HG03558 (cell line): Measurements from ENCODE around the gene SLIT3.
"Not testable (repeated sequence)": the region's sequence is repeated elsewhere in the genome, so short reads cannot be mapped to it uniquely, and the experiment has no call there.

Experiments
- ATAC-seq: cut with Tn5 transposase; IDR thresholded peaks from one replicate; pipeline ENCODE4 v1.9.1; 2021; ENCODE audit warnings: moderate number of reproducible peaks; ENCODE audit not compliant: unreplicated experiment; ENCODE audit errors: extremely low read depth

SLIT3 gene

DNA sequence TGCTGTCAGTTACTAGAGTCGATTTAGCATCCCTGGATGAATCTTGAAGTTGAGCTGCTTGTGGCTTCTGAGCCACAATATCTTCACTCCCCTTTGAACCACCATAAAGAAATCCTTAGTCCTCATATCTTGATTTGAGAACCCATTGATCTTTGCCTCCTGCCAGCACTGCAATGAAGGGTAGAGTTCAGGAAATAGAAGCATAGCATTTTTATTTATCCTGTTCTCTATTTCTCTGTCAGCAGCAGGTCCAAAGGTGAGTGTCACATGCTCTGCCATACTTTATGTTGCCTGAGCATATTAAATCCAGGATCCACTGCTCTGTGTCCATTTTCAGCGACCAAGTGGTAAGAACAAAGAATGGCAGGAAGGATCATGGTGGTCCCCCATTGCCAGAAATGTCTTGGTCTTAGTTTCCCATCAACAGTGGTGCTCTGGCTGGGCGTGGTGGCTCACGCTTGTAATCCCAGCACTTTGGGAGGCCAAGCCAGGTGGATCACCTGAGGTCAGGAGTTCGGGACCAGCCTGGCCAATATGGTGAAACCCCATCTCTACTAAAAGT lies 641.6 kb downstream of the SLIT3 start:
- ATAC-seq: no peak

DNA sequence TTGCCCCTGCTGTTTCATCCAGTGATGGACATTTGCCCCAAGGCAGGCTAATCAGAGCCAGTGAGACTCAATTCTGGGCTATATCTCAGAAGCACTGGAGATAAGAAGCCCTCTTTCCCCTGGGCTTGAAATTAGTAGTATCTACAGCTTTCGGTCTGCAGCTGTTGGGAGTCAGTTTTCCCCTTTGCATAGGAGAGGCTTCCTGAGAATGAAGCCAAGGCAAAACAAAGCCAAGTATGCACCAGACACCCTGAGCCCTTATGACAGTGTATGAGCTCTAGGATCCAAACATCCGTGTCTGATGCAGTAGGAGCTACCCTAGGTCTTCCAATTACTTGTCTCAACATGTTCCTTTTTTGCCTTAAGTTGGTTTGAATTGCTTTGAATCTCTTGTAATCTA lies 642.5 kb downstream of the SLIT3 start:
- no peak for ATAC-seq

DNA sequence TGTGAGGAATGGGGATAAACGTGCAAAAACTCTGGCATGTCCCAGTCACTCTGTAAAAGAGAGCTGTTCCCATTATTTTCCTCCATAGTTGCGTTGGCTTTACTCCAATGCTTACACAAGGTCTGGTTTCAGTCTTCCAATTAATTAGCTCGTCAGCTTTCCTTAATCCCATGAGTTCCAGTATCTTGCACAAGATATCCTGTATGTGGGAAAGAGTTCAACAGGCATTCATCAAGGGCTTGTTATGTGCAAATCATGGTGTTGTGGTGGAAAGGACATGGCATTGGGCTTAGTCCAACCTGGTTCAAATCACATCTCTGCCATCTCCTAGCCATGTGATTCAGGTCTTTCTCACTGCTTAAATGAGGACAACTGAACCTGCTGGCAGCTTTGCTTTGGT lies 644.3 kb downstream of the SLIT3 start:
- ATAC-seq: no peak

DNA sequence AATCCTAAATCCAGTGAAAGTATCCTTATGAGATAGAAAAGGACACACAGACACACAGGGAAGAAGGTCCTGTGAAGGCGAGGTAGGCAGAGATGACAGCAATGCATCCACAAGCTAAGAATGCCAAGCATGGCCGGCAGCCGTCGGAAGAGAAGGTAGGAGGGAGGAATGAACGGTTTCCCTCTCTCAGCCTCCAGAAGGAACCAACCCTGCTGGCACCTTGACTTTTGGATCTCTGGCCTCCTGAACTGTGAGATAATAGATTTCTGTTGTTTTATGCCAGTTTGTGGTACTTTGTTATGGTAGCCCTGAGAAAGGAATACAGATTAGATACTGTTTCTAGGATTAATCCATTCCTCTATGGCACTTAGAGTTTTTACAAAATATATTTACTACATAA lies 645.6 kb downstream of the SLIT3 start:
- ATAC-seq: no peak

GRCh38 chr5:168654211-168654721 lies 646.7 kb downstream of the SLIT3 start:
- ATAC-seq: no peak

DNA sequence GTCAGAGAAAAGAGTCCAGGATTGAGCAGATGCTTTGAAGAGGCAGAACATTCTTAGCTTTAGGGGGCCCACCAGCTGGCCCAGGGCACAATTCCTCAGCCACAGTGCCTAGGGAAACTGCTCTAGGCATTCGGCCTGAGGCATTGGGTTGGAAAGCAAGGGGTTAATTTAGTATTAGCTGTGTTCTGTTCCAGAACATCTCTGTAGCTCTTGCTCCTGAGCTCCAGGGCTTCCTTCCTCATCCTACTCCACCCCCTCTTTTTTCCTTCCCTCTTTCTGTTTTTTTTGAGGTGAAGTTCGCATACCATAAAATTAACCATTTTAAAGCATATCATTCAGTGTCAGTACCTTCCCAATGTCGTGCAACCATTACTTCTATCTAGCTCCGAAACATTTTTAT lies 647.3 kb downstream of the SLIT3 start:
- ATAC-seq: no peak

GRCh38 chr5:168651648-168652047 lies 649.3 kb downstream of the SLIT3 start:
- ATAC-seq: no peak

GRCh38 chr5:168649306-168649705 lies 651.6 kb downstream of the SLIT3 start:
- no peak for ATAC-seq

- no peak for ATAC-seq
Measured at GRCh38 chr5:168648576-168648975, 652.4 kb downstream of the SLIT3 start.

DNA sequence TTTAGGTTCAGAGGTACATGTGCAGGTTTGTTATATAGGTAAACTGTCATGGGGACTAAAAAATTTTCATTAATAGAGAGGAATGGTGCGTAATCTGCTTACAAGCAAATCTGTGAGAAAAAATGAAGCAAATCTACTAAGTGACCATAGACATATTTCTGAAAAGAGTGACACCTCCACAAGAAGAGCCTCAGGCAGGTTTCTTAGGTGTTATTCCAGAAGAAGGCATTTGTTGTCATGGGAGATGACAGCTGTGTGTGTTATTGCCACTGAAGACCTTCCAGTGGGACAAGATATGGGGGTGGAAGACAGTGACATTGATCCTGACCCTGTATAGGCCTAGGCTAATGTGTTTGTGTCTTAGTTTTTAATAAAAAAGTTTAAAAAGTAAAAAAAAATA lies 652.9 kb downstream of the SLIT3 start:
- ATAC-seq: no peak

DNA sequence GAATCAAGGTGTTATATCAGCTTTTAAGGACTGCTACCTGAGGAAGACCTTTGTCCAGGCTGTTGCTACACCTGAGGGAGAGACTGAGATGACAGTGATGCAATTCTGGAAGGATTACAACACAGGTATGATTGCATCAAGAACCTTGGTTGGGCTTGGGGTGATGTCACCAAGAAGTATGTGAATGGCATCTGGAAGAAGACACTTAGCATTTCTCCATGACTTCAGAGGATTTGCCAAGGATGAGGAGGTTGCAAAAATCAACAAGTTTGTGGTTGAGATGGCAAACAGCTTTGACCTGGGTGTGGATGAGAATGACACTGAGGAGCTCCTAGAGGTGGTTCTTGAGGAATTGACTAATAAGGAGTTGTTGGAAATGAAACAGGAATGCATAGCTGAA lies 653.9 kb downstream of the SLIT3 start:
- ATAC-seq: no peak

GRCh38 chr5:168646335-168646734 lies 654.6 kb downstream of the SLIT3 start:
- no peak for ATAC-seq

GRCh38 chr5:168645195-168645594 lies 655.7 kb downstream of the SLIT3 start:
- no peak for ATAC-seq

DNA sequence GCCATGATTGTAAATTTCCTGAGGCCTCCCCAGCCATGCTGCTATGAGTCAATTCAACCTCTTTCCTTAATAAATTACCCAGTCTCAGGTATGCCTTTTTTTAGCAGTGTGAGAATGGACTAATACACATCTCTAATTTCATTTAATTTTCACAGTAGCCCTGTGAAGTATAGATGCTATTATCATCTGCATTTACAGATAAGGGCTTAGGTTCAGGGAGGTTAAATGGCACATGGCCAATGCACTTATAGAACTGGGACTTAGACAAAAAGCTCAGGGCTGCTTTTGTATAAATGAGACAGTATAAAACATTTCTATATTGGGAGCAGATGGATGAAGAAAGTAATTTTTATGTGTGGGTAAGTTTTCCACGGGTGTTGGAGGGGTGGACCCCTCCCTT lies 658.9 kb downstream of the SLIT3 start:
- ATAC-seq: no peak

- not testable (repeated sequence) for ATAC-seq
Measured at GRCh38 chr5:168638846-168639245, 662.1 kb downstream of the SLIT3 start.

DNA sequence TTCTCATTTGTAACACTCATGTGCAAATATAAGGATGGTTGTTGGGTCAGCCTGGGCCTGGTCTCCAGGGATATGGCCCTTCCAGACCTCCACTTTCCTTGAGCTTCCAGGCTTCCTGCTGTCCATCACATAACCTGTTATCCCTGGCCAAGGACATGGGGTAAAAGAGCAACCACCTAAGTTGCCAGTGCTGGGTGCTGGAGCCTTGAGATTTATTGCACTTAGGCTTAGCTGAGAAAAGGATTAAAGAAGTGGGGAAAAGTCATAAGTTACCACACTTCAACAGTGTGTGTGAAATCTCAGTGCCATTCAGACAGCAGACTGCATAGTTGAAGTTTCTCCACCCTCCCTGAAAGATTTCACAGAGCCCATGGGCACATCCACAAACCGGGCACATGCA lies 663.1 kb downstream of the SLIT3 start:
- ATAC-seq: no peak

GRCh38 chr5:168637281-168637680 lies 663.7 kb downstream of the SLIT3 start:
- no peak for ATAC-seq

DNA sequence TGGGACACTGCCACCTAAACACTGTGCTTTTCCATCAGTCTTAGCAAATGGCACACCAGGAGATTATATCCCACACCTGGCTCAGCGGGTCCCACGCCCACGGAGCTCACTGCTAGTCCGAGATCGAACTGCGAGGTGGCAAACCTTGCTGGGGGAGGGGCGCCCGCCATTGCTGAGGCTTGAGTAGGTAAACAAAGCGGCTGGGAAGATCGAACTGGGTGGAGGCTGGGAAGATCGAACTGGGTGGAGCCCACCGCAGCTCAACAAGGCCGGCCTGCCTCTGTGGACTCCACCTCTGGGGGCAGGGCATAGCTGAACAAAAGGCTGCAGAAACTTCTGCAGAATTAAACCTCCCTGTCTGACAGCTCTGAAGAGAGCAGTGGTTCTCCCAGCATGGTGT lies 670.0 kb downstream of the SLIT3 start:
- ATAC-seq: not testable (repeated sequence)

DNA sequence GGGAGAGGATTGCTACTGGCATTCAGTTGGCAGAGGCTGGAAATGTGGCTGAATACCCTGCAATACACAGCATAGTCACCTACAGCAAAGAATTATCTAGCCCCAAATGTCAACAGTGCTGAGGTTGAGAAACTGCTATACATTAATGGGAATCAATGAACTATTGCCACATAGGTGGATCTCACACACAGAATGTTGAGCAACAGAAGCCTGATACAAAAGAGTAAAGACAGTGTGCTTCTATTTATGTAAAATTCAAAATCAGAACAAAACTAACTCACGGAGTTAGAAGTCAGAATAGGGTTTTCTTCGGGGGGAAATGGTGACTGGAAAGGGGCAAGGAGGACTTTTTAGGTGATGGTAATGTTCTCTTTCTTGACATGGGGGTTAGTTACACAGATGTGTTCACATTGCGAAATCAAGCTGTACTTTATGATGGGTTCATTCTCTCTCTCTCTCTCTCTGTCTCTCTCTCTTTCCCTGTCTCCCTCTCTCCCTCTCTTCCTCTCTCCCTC lies 676.0 kb downstream of the SLIT3 start:
- no peak for ATAC-seq

DNA sequence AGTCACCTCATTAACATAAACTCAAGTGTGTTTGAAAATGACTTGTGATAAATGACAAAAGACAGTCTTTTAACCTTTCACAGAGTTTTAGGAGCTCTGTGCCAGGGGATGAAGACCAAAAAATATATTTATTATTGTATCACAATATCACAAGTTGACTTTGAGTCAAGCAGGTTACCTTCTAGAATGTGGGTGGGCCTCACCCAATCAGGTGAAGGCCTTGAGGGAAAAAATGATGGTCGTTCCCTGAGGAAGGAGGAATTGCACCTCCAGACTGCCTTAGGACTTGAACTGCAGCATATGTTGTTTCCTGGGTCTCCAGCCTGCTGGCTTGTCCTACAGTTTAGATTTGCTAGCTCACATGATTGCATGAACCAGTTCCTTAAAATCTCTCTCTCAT lies 680.1 kb downstream of the SLIT3 start:
- ATAC-seq: no peak

DNA sequence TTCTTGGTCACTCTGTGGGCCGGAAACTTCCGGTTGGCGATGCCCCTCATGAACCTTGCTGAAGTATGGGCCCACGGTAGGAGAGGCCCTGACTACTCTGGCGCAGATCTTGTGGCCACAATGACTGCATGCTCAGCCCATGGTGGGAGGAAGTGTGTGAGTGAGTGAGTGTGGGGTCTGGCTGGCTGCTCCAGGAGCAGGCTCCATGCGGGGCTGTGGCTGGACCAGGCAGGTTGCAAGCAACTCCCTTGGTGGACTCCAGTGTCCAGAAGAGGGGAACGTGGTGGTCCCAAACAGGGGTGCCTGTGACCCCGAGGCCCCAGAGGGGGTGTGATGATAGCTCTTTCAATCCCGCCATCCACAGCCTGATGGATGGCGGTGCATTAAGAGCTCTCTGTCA lies 686.3 kb downstream of the SLIT3 start:
- ATAC-seq: no peak

GRCh38 chr5:168613996-168614395 lies 686.9 kb downstream of the SLIT3 start:
- no peak for ATAC-seq
